Esophagus squamous epithelium (tissue), 4 donors: ENCODE results near the gene TASL.

Experiments used
- CTCF ChIP-seq, 6 experiments: fragments of 450-650 bp in 4 of 6; fragments of 200-600 bp in 2 of 6; sonication (generic) in 2 of 6; IDR thresholded peaks; one replicate each; pipeline ENCODE4 v1.5.1; 2016 to 2019; ENCODE audit warnings: antibody characterized with exemption in 6 of 6, mild to moderate bottlenecking in 4 of 6, moderate library complexity in 4 of 6
- POLR2A ChIP-seq, 4 donors: fragments of 450-650 bp; IDR thresholded peaks; one replicate each; pipeline ENCODE4 v1.6.1; 2017; ENCODE audit warnings: antibody characterized with exemption in 4 of 4, mild to moderate bottlenecking in 4 of 4, moderate library complexity in 3 of 4

GRCh38 chrX:30580641-30581040, 3.1 kb upstream of the TASL start:
- TF ChIP-seq CTCF (IDR thresholded peaks at IDR 0.05) (no peak), POLR2A (IDR thresholded peaks at IDR 0.05) (no peak)
